GM10847 (cell line): Measurements from ENCODE around the gene ALG6.

Experiments used
- POLR2A ChIP-seq: IDR thresholded peaks from 2 replicates; pipeline ENCODE4 v1.6.1; 2011; ENCODE audit not compliant: insufficient read length; ENCODE audit errors: extremely low read depth

Gene ALG6

GRCh38 chr1:63325279-63325985 is 42.0 kb upstream of the ALG6 start:
- no peak for TF ChIP-seq POLR2A

GRCh38 chr1:63326106-63326472 is 41.3 kb upstream of the ALG6 start:
- no peak for TF ChIP-seq POLR2A

- no peak for TF ChIP-seq POLR2A
Measured at GRCh38 chr1:63326473-63327380, 40.7 kb upstream of the ALG6 start.

- no peak for TF ChIP-seq POLR2A
Measured at GRCh38 chr1:63327417-63328054, 39.9 kb upstream of the ALG6 start.

- TF ChIP-seq POLR2A: no peak
Measured at GRCh38 chr1:63328122-63328521, 39.3 kb upstream of the ALG6 start.

GRCh38 chr1:63328781-63329180 is 38.6 kb upstream of the ALG6 start:
- TF ChIP-seq POLR2A: no peak

- no peak for TF ChIP-seq POLR2A
Measured at GRCh38 chr1:63329621-63330330, 37.7 kb upstream of the ALG6 start.

GRCh38 chr1:63330331-63330916 is 37.0 kb upstream of the ALG6 start:
- TF ChIP-seq POLR2A: no peak

- TF ChIP-seq POLR2A: no peak
Measured at GRCh38 chr1:63342402-63342801, 25.0 kb upstream of the ALG6 start.

- TF ChIP-seq POLR2A: no peak
Measured at GRCh38 chr1:63343922-63344321, 23.5 kb upstream of the ALG6 start.

GRCh38 chr1:63350320-63350719 is 17.1 kb upstream of the ALG6 start:
- TF ChIP-seq POLR2A: no peak

GRCh38 chr1:63352736-63353135 is 14.7 kb upstream of the ALG6 start:
- TF ChIP-seq POLR2A: no peak

- TF ChIP-seq POLR2A: no peak
Measured at GRCh38 chr1:63359561-63359960, 7.9 kb upstream of the ALG6 start.

- TF ChIP-seq POLR2A: no peak
Measured at GRCh38 chr1:63362073-63362472, 5.4 kb upstream of the ALG6 start.

GRCh38 chr1:63362578-63362977 is 4.8 kb upstream of the ALG6 start:
- TF ChIP-seq POLR2A: no peak
